ENCODE results near the gene CLSTN2.

CLSTN2 gene

DNA sequence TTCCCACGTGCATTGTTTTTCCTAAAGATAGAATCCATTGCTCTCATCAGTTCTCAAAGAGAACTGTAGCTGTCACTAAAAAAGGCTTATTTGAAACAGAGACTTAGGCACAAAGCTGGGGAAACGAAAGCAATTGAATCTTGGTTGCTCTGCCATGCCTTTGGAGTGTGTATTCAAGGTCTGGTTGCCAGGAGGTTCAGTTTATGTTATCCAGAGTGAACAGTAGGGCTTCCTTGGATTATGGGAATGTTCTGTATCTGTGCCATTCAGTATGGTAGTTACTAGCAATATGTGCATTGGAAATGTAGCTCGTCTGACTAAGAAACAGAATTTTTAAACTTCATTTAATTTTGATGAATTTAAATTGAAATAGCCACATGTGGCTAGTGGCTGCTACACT, 50.6 kb downstream of the CLSTN2 start:
- TF ChIP-seq PAX5 (IDR thresholded peaks at IDR 0.05; ENCODE audit: insufficient read depth, low read length, severe bottlenecking) (no peak), POLR2AphosphoS5 (IDR thresholded peaks at IDR 0.05; ENCODE audit: low read depth, low read length) (no peak), POU2F2 (IDR thresholded peaks at IDR 0.05; ENCODE audit: low read depth, low read length) (no peak), POLR2A (IDR thresholded peaks at IDR 0.05; ENCODE audit: low read depth, low read length) (no peak), SPI1 (IDR thresholded peaks at IDR 0.05; ENCODE audit: low read depth, low read length) (no peak), TAF1 (IDR thresholded peaks at IDR 0.05; ENCODE audit: low read depth, low read length) (no peak)

GRCh38 chr3:139987908-139988307, 52.9 kb downstream of the CLSTN2 start:
- no peak for DNase-seq (ENCODE audit: insufficient read length, low spot score)
- no peak for FAIRE-seq
- TF ChIP-seq SPI1 (IDR thresholded peaks at IDR 0.05; ENCODE audit: low read depth, low read length) = no peak
- no peak for TF ChIP-seq POU2F2 (IDR thresholded peaks at IDR 0.05; ENCODE audit: low read depth, low read length)
- TF ChIP-seq PAX5 (IDR thresholded peaks at IDR 0.05; ENCODE audit: insufficient read depth, low read length, severe bottlenecking) = no peak
- no peak for TF ChIP-seq POLR2AphosphoS5 (IDR thresholded peaks at IDR 0.05; ENCODE audit: low read depth, low read length)

More for the DNA sequence above, 50.6 kb downstream of the CLSTN2 start:
- FAIRE-seq = no peak
- no peak for DNase-seq (ENCODE audit: insufficient read length, low spot score)

DNA sequence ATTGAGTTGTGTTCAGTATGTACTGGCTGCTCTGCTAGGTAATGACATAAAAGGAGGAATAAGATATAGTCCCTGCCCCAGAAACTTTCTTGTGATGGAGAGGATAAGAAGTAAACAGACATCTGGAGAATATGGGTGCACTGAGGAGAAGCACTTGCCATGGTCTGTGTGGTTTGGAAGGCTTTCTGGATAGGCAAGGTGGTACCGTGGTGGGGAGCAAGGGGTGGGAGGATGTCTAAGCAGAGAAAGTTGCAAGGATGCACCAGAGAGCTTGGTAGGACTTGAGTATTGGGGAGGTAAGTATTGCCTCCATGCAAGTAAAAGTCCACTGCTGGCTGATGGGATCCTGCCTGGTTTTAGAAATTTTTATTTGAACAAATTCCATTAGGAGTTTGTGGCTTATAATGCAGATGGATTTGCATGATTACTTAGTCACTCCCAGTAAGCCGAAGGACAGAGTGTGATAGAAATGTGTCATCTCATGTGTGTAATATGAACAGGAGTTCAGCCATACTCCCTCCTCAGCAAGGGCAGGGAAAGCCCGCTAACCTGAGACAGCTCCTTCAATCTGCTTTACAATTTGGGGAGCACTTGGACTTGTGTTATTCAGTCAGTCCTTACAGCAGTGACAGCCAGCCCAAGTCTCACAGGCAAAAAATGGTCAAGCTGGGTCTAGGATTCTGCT, 53.6 kb downstream of the CLSTN2 start:
- no peak for FAIRE-seq
- TF ChIP-seq POLR2A (IDR thresholded peaks at IDR 0.05; ENCODE audit: low read depth, low read length) = no peak
- no peak for TF ChIP-seq POLR2AphosphoS5 (IDR thresholded peaks at IDR 0.05; ENCODE audit: low read depth, low read length)
- TF ChIP-seq SPI1 (IDR thresholded peaks at IDR 0.05; ENCODE audit: low read depth, low read length) = no peak
- TF ChIP-seq TAF1 (IDR thresholded peaks at IDR 0.05; ENCODE audit: low read depth, low read length) = no peak
- TF ChIP-seq POU2F2 (IDR thresholded peaks at IDR 0.05; ENCODE audit: low read depth, low read length) = no peak
- TF ChIP-seq PAX5 (IDR thresholded peaks at IDR 0.05; ENCODE audit: insufficient read depth, low read length, severe bottlenecking) = no peak
- DNase-seq (ENCODE audit: insufficient read length, low spot score) = no peak

- TF ChIP-seq TAF1 (IDR thresholded peaks at IDR 0.05; ENCODE audit: low read depth, low read length) = no peak
- no peak for TF ChIP-seq POLR2AphosphoS5 (IDR thresholded peaks at IDR 0.05; ENCODE audit: low read depth, low read length)
- no peak for TF ChIP-seq SPI1 (IDR thresholded peaks at IDR 0.05; ENCODE audit: low read depth, low read length)
- no peak for TF ChIP-seq PAX5 (IDR thresholded peaks at IDR 0.05; ENCODE audit: insufficient read depth, low read length, severe bottlenecking)
- TF ChIP-seq POLR2A (IDR thresholded peaks at IDR 0.05; ENCODE audit: low read depth, low read length) = no peak
- TF ChIP-seq POU2F2 (IDR thresholded peaks at IDR 0.05; ENCODE audit: low read depth, low read length) = no peak
- DNase-seq (ENCODE audit: insufficient read length, low spot score) (no peak), FAIRE-seq (no peak)
Measured at GRCh38 chr3:139994891-139995290, 59.9 kb downstream of the CLSTN2 start.

DNA sequence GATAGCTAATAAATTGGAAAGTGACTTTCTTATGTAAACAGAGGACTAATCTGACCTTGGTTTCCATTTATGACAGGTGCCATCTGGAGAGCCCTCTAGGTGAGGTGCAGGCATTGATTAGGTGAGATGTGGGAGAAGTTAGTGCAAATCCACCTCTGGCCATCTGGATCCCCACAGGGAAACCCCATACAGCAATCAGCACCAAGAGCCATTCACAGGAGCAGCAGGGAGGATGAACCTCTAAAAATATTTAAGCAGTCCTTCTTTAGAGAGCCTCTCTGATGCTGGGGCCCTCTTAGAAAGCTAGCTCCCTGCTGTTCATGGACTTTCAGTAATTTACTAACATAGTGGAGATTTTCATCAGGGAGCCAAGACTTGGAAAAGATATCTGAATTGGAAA, 69.3 kb downstream of the CLSTN2 start:
- FAIRE-seq (no peak), DNase-seq (ENCODE audit: insufficient read length, low spot score) (no peak)
- TF ChIP-seq PAX5 (IDR thresholded peaks at IDR 0.05; ENCODE audit: insufficient read depth, low read length, severe bottlenecking) (no peak), SPI1 (IDR thresholded peaks at IDR 0.05; ENCODE audit: low read depth, low read length) (no peak), POU2F2 (IDR thresholded peaks at IDR 0.05; ENCODE audit: low read depth, low read length) (no peak), TAF1 (IDR thresholded peaks at IDR 0.05; ENCODE audit: low read depth, low read length) (no peak), POLR2A (IDR thresholded peaks at IDR 0.05; ENCODE audit: low read depth, low read length) (no peak), POLR2AphosphoS5 (IDR thresholded peaks at IDR 0.05; ENCODE audit: low read depth, low read length) (no peak)

DNA sequence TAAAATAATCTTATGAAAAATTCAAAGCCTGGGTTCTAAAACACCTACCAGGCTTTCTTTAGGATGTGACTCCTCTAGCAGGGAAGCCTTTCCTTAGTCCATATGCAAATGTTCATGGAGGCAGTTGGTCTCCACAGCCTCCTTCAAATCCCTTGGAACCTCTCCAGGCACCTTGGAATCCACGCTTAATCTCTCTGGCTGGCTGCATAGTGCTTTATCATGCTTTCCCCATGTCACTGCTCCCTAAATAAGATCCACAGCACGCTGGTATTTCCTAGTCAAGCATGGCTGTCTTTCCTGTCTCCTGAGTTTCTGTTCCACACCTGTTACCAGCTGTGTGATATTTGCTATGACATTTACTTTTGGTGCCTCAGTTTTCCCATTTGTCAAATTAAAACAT, 71.3 kb downstream of the CLSTN2 start:
- no peak for DNase-seq (ENCODE audit: insufficient read length, low spot score)
- TF ChIP-seq POLR2A (IDR thresholded peaks at IDR 0.05; ENCODE audit: low read depth, low read length) (no peak), TAF1 (IDR thresholded peaks at IDR 0.05; ENCODE audit: low read depth, low read length) (no peak), PAX5 (IDR thresholded peaks at IDR 0.05; ENCODE audit: insufficient read depth, low read length, severe bottlenecking) (no peak), POLR2AphosphoS5 (IDR thresholded peaks at IDR 0.05; ENCODE audit: low read depth, low read length) (no peak), SPI1 (IDR thresholded peaks at IDR 0.05; ENCODE audit: low read depth, low read length) (no peak), POU2F2 (IDR thresholded peaks at IDR 0.05; ENCODE audit: low read depth, low read length) (no peak)
- FAIRE-seq = no peak

GRCh38 chr3:140007081-140007480, 72.1 kb downstream of the CLSTN2 start:
- no peak for FAIRE-seq
- DNase-seq (ENCODE audit: insufficient read length, low spot score) = no peak
- TF ChIP-seq PAX5 (IDR thresholded peaks at IDR 0.05; ENCODE audit: insufficient read depth, low read length, severe bottlenecking) (no peak), POU2F2 (IDR thresholded peaks at IDR 0.05; ENCODE audit: low read depth, low read length) (no peak), TAF1 (IDR thresholded peaks at IDR 0.05; ENCODE audit: low read depth, low read length) (no peak), POLR2A (IDR thresholded peaks at IDR 0.05; ENCODE audit: low read depth, low read length) (no peak), SPI1 (IDR thresholded peaks at IDR 0.05; ENCODE audit: low read depth, low read length) (no peak), POLR2AphosphoS5 (IDR thresholded peaks at IDR 0.05; ENCODE audit: low read depth, low read length) (no peak)

DNA sequence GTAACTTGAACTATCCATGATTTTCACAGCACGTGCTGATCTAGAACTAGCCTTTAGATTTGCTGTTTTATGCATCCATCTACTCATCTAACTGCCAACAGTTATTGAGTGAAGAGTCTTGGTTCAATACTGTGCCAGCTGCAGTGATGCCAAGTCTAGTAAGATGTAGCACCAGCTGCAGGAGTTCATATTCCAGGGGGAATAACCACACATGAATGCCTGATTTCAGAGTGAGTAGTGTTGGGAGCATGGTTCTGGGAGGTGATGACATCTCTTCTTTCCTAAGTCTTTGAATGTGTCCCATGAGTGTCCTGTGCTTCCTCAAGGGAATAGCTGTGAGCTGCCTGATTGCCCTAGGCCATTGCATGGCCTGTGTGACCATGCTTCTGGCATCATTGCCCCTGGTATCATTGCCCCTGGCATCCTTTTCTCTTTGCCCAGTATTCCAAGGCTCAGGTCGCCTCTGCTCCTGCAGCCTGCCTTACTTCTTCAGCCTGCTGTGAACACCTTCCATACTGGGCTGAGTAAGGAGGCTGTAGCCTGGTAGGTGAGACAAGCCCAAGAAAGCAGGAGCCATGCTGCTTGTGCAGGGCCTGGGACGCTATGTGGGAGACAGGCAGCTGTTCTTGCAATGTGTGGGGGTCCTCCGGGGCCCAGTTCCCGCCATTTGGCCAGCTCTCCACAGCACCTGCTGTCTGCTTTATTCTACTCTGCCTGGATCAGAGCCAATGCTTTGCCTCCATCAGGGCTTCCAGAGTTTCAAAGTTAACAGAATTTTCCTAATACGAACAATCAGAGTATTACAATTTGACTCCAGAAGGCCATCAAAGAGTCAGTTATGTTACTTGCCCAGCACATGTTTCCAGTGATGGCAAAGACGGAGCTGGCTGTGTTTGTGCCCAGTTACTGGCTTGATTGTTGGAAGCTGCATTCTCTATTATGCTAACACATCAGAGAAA, 73.2 kb downstream of the CLSTN2 start:
- TF ChIP-seq POLR2AphosphoS5 (IDR thresholded peaks at IDR 0.05; ENCODE audit: low read depth, low read length) = no peak
- no peak for TF ChIP-seq SPI1 (IDR thresholded peaks at IDR 0.05; ENCODE audit: low read depth, low read length)
- TF ChIP-seq POU2F2 (IDR thresholded peaks at IDR 0.05; ENCODE audit: low read depth, low read length) = no peak
- TF ChIP-seq TAF1 (IDR thresholded peaks at IDR 0.05; ENCODE audit: low read depth, low read length) = no peak
- TF ChIP-seq POLR2A (IDR thresholded peaks at IDR 0.05; ENCODE audit: low read depth, low read length) = no peak
- TF ChIP-seq PAX5 (IDR thresholded peaks at IDR 0.05; ENCODE audit: insufficient read depth, low read length, severe bottlenecking) = no peak
- DNase-seq (ENCODE audit: insufficient read length, low spot score) (no peak), FAIRE-seq (no peak)

DNA sequence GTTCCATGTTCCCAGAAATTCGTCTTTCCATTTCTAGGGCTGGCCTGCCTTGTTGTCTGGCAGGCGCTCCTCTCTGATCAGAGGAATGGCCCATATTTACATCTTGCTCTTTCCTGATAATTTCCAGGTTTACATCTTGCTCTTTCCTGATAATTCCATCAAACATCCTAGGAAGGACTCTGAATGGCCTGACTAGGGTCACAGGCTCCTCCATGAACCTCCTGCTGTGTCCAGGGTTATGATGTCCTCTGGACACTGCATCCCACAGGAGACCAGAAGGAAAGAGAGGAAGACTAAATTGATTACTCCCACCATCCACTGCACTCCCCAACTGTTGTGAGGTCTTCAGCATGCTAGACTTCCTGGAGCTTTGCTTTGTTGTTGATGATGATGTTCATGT, 75.4 kb downstream of the CLSTN2 start:
- FAIRE-seq (no peak), DNase-seq (ENCODE audit: insufficient read length, low spot score) (no peak)
- TF ChIP-seq POLR2A (IDR thresholded peaks at IDR 0.05; ENCODE audit: low read depth, low read length) (no peak), POU2F2 (IDR thresholded peaks at IDR 0.05; ENCODE audit: low read depth, low read length) (no peak), SPI1 (IDR thresholded peaks at IDR 0.05; ENCODE audit: low read depth, low read length) (no peak), POLR2AphosphoS5 (IDR thresholded peaks at IDR 0.05; ENCODE audit: low read depth, low read length) (no peak), PAX5 (IDR thresholded peaks at IDR 0.05; ENCODE audit: insufficient read depth, low read length, severe bottlenecking) (no peak), TAF1 (IDR thresholded peaks at IDR 0.05; ENCODE audit: low read depth, low read length) (no peak)
